OCI-LY7 (cell line): ENCODE measurements around the gene DOCK4. TPM values are rescaled to one million over a fixed set of nuclear protein-coding genes. Genes with fewer than 3 reads are reported as not detected.

Experiments used
- BruUV-seq: library from RNA; stranded (reverse); fragments of 400-500 nt; replicated peaks from 2 replicates; lab custom pipeline; 2021; lab: Mats Ljungman, UMichigan
- CTCF ChIA-PET: fragments of 300-600 bp; sonication (Branson Sonifier 250); formaldehyde crosslinking; loops from one replicate; lab custom pipeline; 2022; ENCODE audit warnings: antibody characterized with exemption; ENCODE audit not compliant: unreplicated experiment; lab: Charles Lee
- POLR2A ChIA-PET: fragments of 300-600 bp; sonication (Branson Sonifier 250); formaldehyde crosslinking; loops from one replicate; lab custom pipeline; 2022; ENCODE audit warnings: antibody characterized with exemption; lab: Charles Lee
- DNase-seq: peaks from one replicate; pipeline ENCODE4 v3.0.0-alpha.2; 2015; ENCODE audit warnings: low spot score
- H2AFZ ChIP-seq: fragments of 200-600 bp; sonication (generic), shearing (Covaris generic); 2 replicates; pipeline ENCODE4 v1.6.1; 2014; ENCODE audit warnings: mild to moderate bottlenecking, antibody characterized with exemption, low read length, moderate library complexity
- H3K27ac ChIP-seq: fragments of 200-600 bp; sonication (generic); 2 replicates; pipeline ENCODE4 v1.5.1; 2014; ENCODE audit warnings: mixed run types, low read depth, mild to moderate bottlenecking, moderate library complexity, low read length, inconsistent platforms; ENCODE audit not compliant: poor library complexity, severe bottlenecking
- H3K36me3 ChIP-seq: fragments of 200-600 bp; sonication (generic); 2 replicates; pipeline ENCODE4 v1.6.1; 2014; ENCODE audit warnings: mild to moderate bottlenecking, antibody characterized with exemption, low read length, moderate library complexity, mixed read lengths; ENCODE audit not compliant: insufficient read depth
- H3K4me1 ChIP-seq: fragments of 200-600 bp; sonication (generic); 2 replicates; pipeline ENCODE4 v1.5.1; 2014; ENCODE audit warnings: mild to moderate bottlenecking, low read length; ENCODE audit not compliant: insufficient read depth, poor library complexity, severe bottlenecking
- H3K4me2 ChIP-seq: fragments of 200-600 bp; sonication (generic); 2 replicates; pipeline ENCODE4 v1.6.1; 2014; ENCODE audit warnings: mild to moderate bottlenecking, low read length
- H3K4me3 ChIP-seq: fragments of 200-600 bp; sonication (generic); 2 replicates; pipeline ENCODE4 v1.5.1; 2014; ENCODE audit warnings: mild to moderate bottlenecking, low read depth, low read length; ENCODE audit not compliant: poor library complexity, severe bottlenecking
- H3K79me2 ChIP-seq: fragments of 200-600 bp; sonication (generic); 2 replicates; pipeline ENCODE4 v1.6.1; 2016; ENCODE audit warnings: low read depth, mild to moderate bottlenecking, low read length, moderate library complexity, mixed read lengths; ENCODE audit not compliant: insufficient read depth
- H3K9me2 ChIP-seq: fragments of 200-600 bp; sonication (generic); 2 replicates; pipeline ENCODE4 v1.6.1; 2016; ENCODE audit warnings: mild to moderate bottlenecking, low read length, mixed read lengths; ENCODE audit not compliant: insufficient read depth
- H3K9me3 ChIP-seq: fragments of 200-600 bp; sonication (generic); 2 replicates; pipeline ENCODE4 v1.6.1; 2014; ENCODE audit warnings: mild to moderate bottlenecking, mixed run types, low read length, mixed read lengths
- H4K20me1 ChIP-seq: fragments of 200-600 bp; sonication (generic); 2 replicates; pipeline ENCODE4 v1.6.1; 2014; ENCODE audit warnings: mild to moderate bottlenecking, antibody characterized with exemption, low read length, moderate library complexity, mixed read lengths; ENCODE audit not compliant: insufficient read depth
- EZH2phosphoT487 ChIP-seq: fragments of 200-600 bp; sonication (generic); IDR thresholded peaks from 2 replicates; pipeline ENCODE4 v1.6.1; 2018; ENCODE audit warnings: low read depth, borderline replicate concordance, mild to moderate bottlenecking, mixed run types, antibody characterized with exemption, low read length, moderate library complexity, mixed read lengths
- intact Hi-C: fragments of 100-400 bp; cut with micrococcal nuclease; formaldehyde crosslinking; loops from one replicate; pipeline ENCODE4 v1.10.0; 2022; ENCODE audit not compliant: unreplicated experiment
- total RNA-seq, 2 experiments: library from RNA; depleted of rRNA in 1 of 2; stranded (reverse); fragments of >200 nt in 1 of 2; shearing (Covaris generic) in 1 of 2; gene quantifications; 2 replicates each; pipeline ENCODE4 v1.2.3, GENCODE V29; 2014 to 2022
- TF ChIP-seq, protein P1 (sequence below): fragments of 200-600 bp; sonication (generic); conservative IDR thresholded peaks from 2 replicates; pipeline ENCODE4 v1.5.1; 2014; ENCODE audit warnings: mild to moderate bottlenecking, antibody characterized with exemption, low read length, moderate library complexity, mixed read lengths

Gene DOCK4
- total RNA-seq, 2 experiments from 2014 or later, result 0.91 to 4.9 TPM

DNA sequence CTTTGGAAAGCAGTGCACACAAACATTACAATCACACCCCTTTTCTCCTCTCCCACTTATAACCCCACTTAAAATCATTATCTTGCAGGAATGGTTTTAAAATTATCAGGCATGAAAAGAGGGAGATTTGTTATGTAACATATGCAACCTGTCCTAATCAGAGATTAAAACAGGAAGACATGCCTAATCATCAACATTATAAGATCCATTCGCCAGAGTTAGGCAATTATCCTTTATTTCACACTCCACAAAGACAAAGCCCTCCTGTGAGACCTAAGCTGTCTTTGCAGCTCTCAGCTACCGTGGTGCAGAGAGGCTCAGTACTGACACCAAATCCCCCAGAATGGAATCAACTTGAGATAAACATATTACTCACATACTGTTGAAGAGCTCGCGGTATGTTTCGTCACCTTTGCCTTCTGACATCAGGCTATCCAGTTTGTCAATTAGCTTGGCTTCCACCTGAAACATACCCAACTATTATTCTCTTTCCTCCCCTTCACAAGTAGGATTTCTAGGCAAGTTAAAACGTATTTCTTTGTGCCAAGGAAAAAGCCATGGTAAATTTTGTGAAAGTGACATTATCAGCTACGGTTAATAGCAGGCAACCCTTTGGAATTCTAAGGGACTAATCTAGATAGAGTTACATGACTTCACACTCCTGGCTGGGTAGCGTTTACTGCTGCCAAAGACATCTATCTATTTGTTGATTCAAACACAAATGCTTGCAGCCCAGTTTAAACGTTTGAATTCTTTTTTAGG, 417.7 kb downstream of the DOCK4 start:
- ChIA-PET CTCF (no interaction called here), POLR2A (interaction anchor here (0.6 to 1.0 kb wide), 3 partner anchors 35 to 1749 kb away, joined by 3 to 5 read pairs (median 3); no protein-coding TSS in a partner anchor)
- H4K20me1 ChIP-seq, result no peaks in the 10 kb centered on the region
- no peak overlapping the region for H3K4me3 ChIP-seq
- H3K27ac ChIP-seq, result no peak overlapping the region
- H3K4me1 ChIP-seq, result no peaks in the 10 kb centered on the region
- H3K79me2 ChIP-seq, result no peaks in the 10 kb centered on the region
- H3K9me2 ChIP-seq, result no peaks in the 10 kb centered on the region
- TF ChIP-seq EZH2phosphoT487, result no peak
- TF ChIP-seq, protein P1, sequence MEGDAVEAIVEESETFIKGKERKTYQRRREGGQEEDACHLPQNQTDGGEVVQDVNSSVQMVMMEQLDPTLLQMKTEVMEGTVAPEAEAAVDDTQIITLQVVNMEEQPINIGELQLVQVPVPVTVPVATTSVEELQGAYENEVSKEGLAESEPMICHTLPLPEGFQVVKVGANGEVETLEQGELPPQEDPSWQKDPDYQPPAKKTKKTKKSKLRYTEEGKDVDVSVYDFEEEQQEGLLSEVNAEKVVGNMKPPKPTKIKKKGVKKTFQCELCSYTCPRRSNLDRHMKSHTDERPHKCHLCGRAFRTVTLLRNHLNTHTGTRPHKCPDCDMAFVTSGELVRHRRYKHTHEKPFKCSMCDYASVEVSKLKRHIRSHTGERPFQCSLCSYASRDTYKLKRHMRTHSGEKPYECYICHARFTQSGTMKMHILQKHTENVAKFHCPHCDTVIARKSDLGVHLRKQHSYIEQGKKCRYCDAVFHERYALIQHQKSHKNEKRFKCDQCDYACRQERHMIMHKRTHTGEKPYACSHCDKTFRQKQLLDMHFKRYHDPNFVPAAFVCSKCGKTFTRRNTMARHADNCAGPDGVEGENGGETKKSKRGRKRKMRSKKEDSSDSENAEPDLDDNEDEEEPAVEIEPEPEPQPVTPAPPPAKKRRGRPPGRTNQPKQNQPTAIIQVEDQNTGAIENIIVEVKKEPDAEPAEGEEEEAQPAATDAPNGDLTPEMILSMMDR, result no peak
- DNase-seq, result no peak
- H3K9me3 ChIP-seq, result no peaks in the 10 kb centered on the region
- intact Hi-C loops, result no loop called here
- H2AFZ ChIP-seq, result no peak overlapping the region
- no peaks in the 10 kb centered on the region for H3K36me3 ChIP-seq
- no peak overlapping the region for H3K4me2 ChIP-seq
- no TSS peak for BruUV-seq

DNA sequence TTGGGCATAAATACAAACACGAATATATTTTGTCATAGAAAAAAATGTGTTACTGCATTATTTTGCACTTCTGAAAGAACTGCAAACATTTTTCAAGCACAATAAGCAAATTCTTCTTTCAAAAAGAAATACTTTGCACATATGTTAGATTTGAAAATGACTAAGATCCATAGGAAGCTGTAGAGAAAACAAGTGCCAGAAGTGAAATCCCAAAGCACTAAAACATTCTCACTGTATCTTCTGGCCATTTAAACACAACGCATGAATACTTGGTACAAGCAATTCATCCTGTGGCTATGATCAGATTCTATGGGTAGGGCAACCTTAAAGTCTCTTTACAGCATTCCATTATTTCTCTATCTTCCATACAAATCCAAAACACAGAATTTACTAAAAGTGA, 418.5 kb downstream of the DOCK4 start:
- Histone ChIP-seq H2AFZ (no peak overlapping the region), H3K9me2 (no peaks in the 10 kb centered on the region), H3K4me1 (no peaks in the 10 kb centered on the region), H4K20me1 (no peaks in the 10 kb centered on the region), H3K9me3 (no peaks in the 10 kb centered on the region), H3K36me3 (no peaks in the 10 kb centered on the region), H3K4me2 (no peak overlapping the region), H3K79me2 (no peaks in the 10 kb centered on the region), H3K27ac (no peak overlapping the region), H3K4me3 (no peak overlapping the region)
- no peak for TF ChIP-seq EZH2phosphoT487
- TF ChIP-seq, protein P1, result no peak
- POLR2A ChIA-PET, result no interaction called here
- DNase-seq, result no peak
- intact Hi-C loops, result no loop called here
- BruUV-seq, result no TSS peak
- CTCF ChIA-PET, result no interaction called here

DNA sequence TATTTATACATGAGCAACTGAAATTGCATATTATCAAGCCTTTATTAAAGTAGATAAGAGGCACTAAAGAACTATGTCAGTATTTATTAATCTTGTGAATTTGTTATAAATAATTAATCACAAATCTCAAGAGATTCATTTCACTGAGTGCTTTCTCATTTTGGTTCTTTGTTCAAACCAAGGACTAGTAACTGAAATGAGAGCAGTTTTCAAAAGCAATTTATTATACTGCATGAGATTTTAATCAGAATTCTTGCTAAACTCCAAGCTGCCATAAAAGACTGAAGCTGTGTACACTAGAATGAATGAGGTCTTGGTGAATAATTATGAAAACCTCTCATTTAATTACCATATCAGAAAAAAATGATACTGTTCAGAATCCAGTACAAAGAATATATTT, 419.1 kb downstream of the DOCK4 start:
- no peak for DNase-seq
- Histone ChIP-seq H3K79me2 (no peaks in the 10 kb centered on the region), H3K4me3 (no peak overlapping the region), H3K4me2 (no peak overlapping the region), H3K36me3 (no peaks in the 10 kb centered on the region), H3K27ac (no peak overlapping the region), H4K20me1 (no peaks in the 10 kb centered on the region), H3K9me2 (no peaks in the 10 kb centered on the region), H3K4me1 (no peaks in the 10 kb centered on the region), H3K9me3 (no peaks in the 10 kb centered on the region), H2AFZ (no peak overlapping the region)
- ChIA-PET CTCF (no interaction called here), POLR2A (no interaction called here)
- BruUV-seq, result no TSS peak
- intact Hi-C loops, result no loop called here
- TF ChIP-seq EZH2phosphoT487, result no peak
